HCT116 (cell line): ENCODE data around the gene STK32C. TPM values are rescaled to one million over a fixed set of nuclear protein-coding genes. Genes with fewer than 3 reads are reported as not detected.

Experiments used
- ATAC-seq: fragments of 200-7000 bp; cut with Tn5 transposase; 2 replicates; pipeline ENCODE4 v1.9.1; 2020; ENCODE audit warnings: mild to moderate bottlenecking, moderate library complexity
- BruUV-seq: library from RNA; stranded (reverse); fragments of 400-500 nt; replicated peaks from 2 replicates; lab custom pipeline; 2021; lab: Mats Ljungman, UMichigan
- CTCF ChIA-PET: fragments of 300-600 bp; sonication (Branson Sonifier 250); formaldehyde crosslinking; loops from one replicate; lab custom pipeline; 2021; ENCODE audit warnings: antibody characterized with exemption; lab: Charles Lee
- POLR2A ChIA-PET: fragments of 300-600, 350-600 bp; sonication (Branson Sonifier 250); formaldehyde crosslinking; loops from one replicate; lab custom pipeline; 2021; ENCODE audit warnings: antibody characterized with exemption; lab: Charles Lee
- RAD21 ChIA-PET, 2 experiments: fragments of 300-600 bp; sonication (Branson Sonifier 250); formaldehyde crosslinking; loops; one replicate each; lab custom pipeline; 2023; ENCODE audit warnings: low total read pairs in 2 of 2; ENCODE audit not compliant: uncharacterized antibody in 2 of 2, unreplicated experiment in 2 of 2, low non-redundant PET in 1 of 2; lab: Charles Lee
- DNase-seq: peaks from one replicate; pipeline ENCODE4 v3.0.0-alpha.2; 2010; ENCODE audit warnings: low read depth, low spot score
- H2AFZ ChIP-seq: fragments of 200-600 bp; shearing (Covaris generic), sonication (generic); 2 replicates; pipeline ENCODE4 v1.6.1; 2017; ENCODE audit warnings: low read depth, mixed run types, mixed read lengths, antibody characterized with exemption, low read length; ENCODE audit not compliant: poor library complexity, severe bottlenecking
- H3K27ac ChIP-seq: 2 replicates; pipeline ENCODE4 v1.5.1; 2012; ENCODE audit warnings: low read depth, low read length
- H3K27me3 ChIP-seq: fragments of 200-600 bp; sonication (generic); 2 replicates; pipeline ENCODE4 v1.6.1; 2016; ENCODE audit warnings: mixed run types, low read length, mixed read lengths; ENCODE audit not compliant: insufficient read depth
- H3K36me3 ChIP-seq, 2 experiments: fragments of 200-500 bp in 1 of 2; fragments of 200-600 bp in 1 of 2; sonication (Bioruptor generic) in 1 of 2; sonication (generic) in 1 of 2; 2 replicates each; pipeline versions ENCODE4 v1.5.1 to v1.6.1; 2014 to 2016; ENCODE audit warnings: low read length in 2 of 2, inconsistent platforms in 1 of 2, mixed read lengths in 1 of 2, mixed run types in 1 of 2; ENCODE audit not compliant: insufficient read depth in 2 of 2, control insufficient read depth in 1 of 2
- H3K4me1 ChIP-seq, 2 experiments: fragments of 200-600 bp in 1 of 2; sonication (generic) in 1 of 2; 2 replicates each; pipeline versions ENCODE4 v1.5.1 to v1.6.1; 2012 to 2017; ENCODE audit warnings: low read length in 2 of 2, inconsistent platforms in 1 of 2, mild to moderate bottlenecking in 1 of 2, mixed read lengths in 1 of 2, mixed run types in 1 of 2, moderate library complexity in 1 of 2; ENCODE audit not compliant: insufficient read depth in 2 of 2, control insufficient read depth in 1 of 2
- H3K4me2 ChIP-seq: fragments of 200-600 bp; sonication (generic); 2 replicates; pipeline ENCODE4 v1.6.1; 2017; ENCODE audit warnings: mixed run types, low read length, mixed read lengths
- H3K4me3 ChIP-seq, 2 experiments: fragments of 200-600 bp in 1 of 2; sonication (generic) in 1 of 2; replicated peaks in 1 of 2; 2 replicates each; pipeline ENCODE4 v1.5.1; 2011 to 2016; ENCODE audit warnings: low read length in 2 of 2, control low read depth in 1 of 2, low read depth in 1 of 2, mild to moderate bottlenecking in 1 of 2, mixed read lengths in 1 of 2, mixed run types in 1 of 2
- H3K79me2 ChIP-seq: fragments of 200-600 bp; sonication (generic); 2 replicates; pipeline ENCODE4 v1.6.1; 2017; ENCODE audit warnings: mild to moderate bottlenecking, mixed run types, low read length, moderate library complexity, mixed read lengths; ENCODE audit not compliant: insufficient read depth
- H3K9ac ChIP-seq: fragments of 200-600 bp; sonication (generic); 2 replicates; pipeline ENCODE4 v1.6.1; 2016; ENCODE audit warnings: low read length, mixed read lengths
- H3K9me2 ChIP-seq: fragments of 200-600 bp; sonication (generic), shearing (Covaris generic); 2 replicates; pipeline ENCODE4 v1.6.1; 2017; ENCODE audit warnings: mixed run types, mild to moderate bottlenecking, moderate library complexity; ENCODE audit not compliant: insufficient read depth
- H3K9me3 ChIP-seq, 2 experiments: fragments of 200-500 bp in 1 of 2; fragments of 200-600 bp in 1 of 2; sonication (Bioruptor generic) in 1 of 2; sonication (generic) in 1 of 2; 2 replicates each; pipeline ENCODE4 v1.6.1; 2014 to 2017; ENCODE audit warnings: low read length in 2 of 2, mixed read lengths in 2 of 2, inconsistent platforms in 1 of 2, low read depth in 1 of 2, mild to moderate bottlenecking in 1 of 2, mixed run types in 1 of 2, moderate library complexity in 1 of 2; ENCODE audit not compliant: control insufficient read depth in 1 of 2, insufficient read depth in 1 of 2
- H4K20me1 ChIP-seq: fragments of 200-600 bp; sonication (generic), shearing (Covaris generic); 2 replicates; pipeline ENCODE4 v1.6.1; 2017; ENCODE audit warnings: mixed run types, mild to moderate bottlenecking, moderate library complexity; ENCODE audit not compliant: insufficient read depth
- CBX3 ChIP-seq: IDR thresholded peaks from 2 replicates; pipeline ENCODE4 v1.6.1; 2012; ENCODE audit warnings: low read depth
- CEBPB ChIP-seq: IDR thresholded peaks from 2 replicates; pipeline ENCODE4 v1.6.1; 2012; ENCODE audit warnings: low read depth
- EZH2 ChIP-seq: fragments of 200-600 bp; sonication (generic); IDR thresholded peaks from 2 replicates; pipeline ENCODE4 v1.6.1; 2017; ENCODE audit warnings: antibody characterized with exemption, mixed run types
- JUND ChIP-seq: IDR thresholded peaks from 2 replicates; pipeline ENCODE4 v1.6.1; 2012
- POLR2AphosphoS5 ChIP-seq: IDR thresholded peaks from 2 replicates; pipeline ENCODE4 v1.6.1; 2011; ENCODE audit warnings: mild to moderate bottlenecking, low read depth, low read length, moderate library complexity
- ZFX ChIP-seq: fragments of 450-650 bp; IDR thresholded peaks from 2 replicates; pipeline ENCODE4 v1.6.1; 2017
- ZNF274 ChIP-seq: fragments of 200-500 bp; sonication (Bioruptor generic); IDR thresholded peaks from 2 replicates; pipeline ENCODE4 v1.6.1; 2014; ENCODE audit warnings: mild to moderate bottlenecking, low read depth, low read length, inconsistent platforms
- intact Hi-C: fragments of 100-400 bp; cut with micrococcal nuclease; formaldehyde crosslinking; loops from 2 replicates; pipeline ENCODE4 v1.10.0; 2022
- total RNA-seq: library from RNA; stranded (reverse); gene quantifications from one replicate; pipeline ENCODE4 v1.2.1, GENCODE V29; 2021; ENCODE audit not compliant: unreplicated experiment
- TF ChIP-seq, protein P1 (sequence below): IDR thresholded peaks from 2 replicates; pipeline ENCODE4 v1.6.1; 2012; ENCODE audit warnings: low read depth
- TF ChIP-seq, protein P2 (sequence below), 3 experiments: fragments of 200-600 bp in 1 of 3; sonication (generic) in 1 of 3; IDR thresholded peaks in 2 of 3; conservative IDR thresholded peaks in 1 of 3; 2 replicates each; pipeline ENCODE4 v1.5.1; 2012 to 2017; ENCODE audit warnings: low read depth in 2 of 3, low read length in 2 of 3, antibody characterized with exemption in 1 of 3, borderline replicate concordance in 1 of 3, control low read depth in 1 of 3, mild to moderate bottlenecking in 1 of 3, mixed read lengths in 1 of 3, mixed run types in 1 of 3, moderate library complexity in 1 of 3; ENCODE audit not compliant: insufficient read depth in 1 of 3

Gene STK32C
- total RNA-seq, 1 experiment from 2014 or later: 29.7 TPM

DNA sequence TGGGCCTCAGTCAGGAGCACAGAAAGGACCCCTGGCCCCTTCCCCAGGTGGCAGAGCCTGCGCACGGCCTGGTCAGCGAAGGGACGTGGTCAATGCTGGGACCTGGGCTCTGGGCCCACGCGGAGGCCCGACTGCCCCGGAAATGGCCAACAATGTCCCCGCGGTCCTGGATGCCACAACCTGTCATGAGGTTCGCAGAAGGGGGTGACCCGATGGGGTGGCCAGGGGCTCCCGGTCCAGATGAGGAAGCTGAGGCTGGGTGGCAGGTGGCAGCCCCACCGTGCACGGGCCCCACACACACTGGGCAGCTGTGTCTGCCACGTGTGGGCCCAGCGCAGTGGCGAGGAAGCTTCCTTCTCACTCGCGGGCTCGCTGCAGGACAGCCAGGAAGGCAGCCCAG, 71.6 kb downstream of the STK32C start:
- BruUV-seq: no TSS peak
- H3K4me2 ChIP-seq: no peak overlapping the region
- CTCF ChIA-PET: no interaction called here
- no peak overlapping the region for H2AFZ ChIP-seq
- ATAC-seq (no peak), DNase-seq (no peak)
- H3K9me2 ChIP-seq: no peaks in the 10 kb centered on the region
- H3K27ac ChIP-seq: no peak overlapping the region
- H3K4me3 ChIP-seq: no peak overlapping the region
- no peaks in the 10 kb centered on the region for H4K20me1 ChIP-seq
- no peaks in the 10 kb centered on the region for H3K27me3 ChIP-seq
- intact Hi-C loops: no loop called here
- TF ChIP-seq CBX3 (no peak), JUND (no peak), CEBPB (no peak), POLR2AphosphoS5 (no peak), ZNF274 (no peak), EZH2 (no peak), ZFX (no peak)
- TF ChIP-seq, protein P1, sequence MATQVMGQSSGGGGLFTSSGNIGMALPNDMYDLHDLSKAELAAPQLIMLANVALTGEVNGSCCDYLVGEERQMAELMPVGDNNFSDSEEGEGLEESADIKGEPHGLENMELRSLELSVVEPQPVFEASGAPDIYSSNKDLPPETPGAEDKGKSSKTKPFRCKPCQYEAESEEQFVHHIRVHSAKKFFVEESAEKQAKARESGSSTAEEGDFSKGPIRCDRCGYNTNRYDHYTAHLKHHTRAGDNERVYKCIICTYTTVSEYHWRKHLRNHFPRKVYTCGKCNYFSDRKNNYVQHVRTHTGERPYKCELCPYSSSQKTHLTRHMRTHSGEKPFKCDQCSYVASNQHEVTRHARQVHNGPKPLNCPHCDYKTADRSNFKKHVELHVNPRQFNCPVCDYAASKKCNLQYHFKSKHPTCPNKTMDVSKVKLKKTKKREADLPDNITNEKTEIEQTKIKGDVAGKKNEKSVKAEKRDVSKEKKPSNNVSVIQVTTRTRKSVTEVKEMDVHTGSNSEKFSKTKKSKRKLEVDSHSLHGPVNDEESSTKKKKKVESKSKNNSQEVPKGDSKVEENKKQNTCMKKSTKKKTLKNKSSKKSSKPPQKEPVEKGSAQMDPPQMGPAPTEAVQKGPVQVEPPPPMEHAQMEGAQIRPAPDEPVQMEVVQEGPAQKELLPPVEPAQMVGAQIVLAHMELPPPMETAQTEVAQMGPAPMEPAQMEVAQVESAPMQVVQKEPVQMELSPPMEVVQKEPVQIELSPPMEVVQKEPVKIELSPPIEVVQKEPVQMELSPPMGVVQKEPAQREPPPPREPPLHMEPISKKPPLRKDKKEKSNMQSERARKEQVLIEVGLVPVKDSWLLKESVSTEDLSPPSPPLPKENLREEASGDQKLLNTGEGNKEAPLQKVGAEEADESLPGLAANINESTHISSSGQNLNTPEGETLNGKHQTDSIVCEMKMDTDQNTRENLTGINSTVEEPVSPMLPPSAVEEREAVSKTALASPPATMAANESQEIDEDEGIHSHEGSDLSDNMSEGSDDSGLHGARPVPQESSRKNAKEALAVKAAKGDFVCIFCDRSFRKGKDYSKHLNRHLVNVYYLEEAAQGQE: no peak
- TF ChIP-seq, protein P2, sequence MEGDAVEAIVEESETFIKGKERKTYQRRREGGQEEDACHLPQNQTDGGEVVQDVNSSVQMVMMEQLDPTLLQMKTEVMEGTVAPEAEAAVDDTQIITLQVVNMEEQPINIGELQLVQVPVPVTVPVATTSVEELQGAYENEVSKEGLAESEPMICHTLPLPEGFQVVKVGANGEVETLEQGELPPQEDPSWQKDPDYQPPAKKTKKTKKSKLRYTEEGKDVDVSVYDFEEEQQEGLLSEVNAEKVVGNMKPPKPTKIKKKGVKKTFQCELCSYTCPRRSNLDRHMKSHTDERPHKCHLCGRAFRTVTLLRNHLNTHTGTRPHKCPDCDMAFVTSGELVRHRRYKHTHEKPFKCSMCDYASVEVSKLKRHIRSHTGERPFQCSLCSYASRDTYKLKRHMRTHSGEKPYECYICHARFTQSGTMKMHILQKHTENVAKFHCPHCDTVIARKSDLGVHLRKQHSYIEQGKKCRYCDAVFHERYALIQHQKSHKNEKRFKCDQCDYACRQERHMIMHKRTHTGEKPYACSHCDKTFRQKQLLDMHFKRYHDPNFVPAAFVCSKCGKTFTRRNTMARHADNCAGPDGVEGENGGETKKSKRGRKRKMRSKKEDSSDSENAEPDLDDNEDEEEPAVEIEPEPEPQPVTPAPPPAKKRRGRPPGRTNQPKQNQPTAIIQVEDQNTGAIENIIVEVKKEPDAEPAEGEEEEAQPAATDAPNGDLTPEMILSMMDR (IDR thresholded peaks at IDR 0.05 in 2 of 3, conservative IDR thresholded peaks at IDR 0.05 in 1 of 3; ENCODE audit: borderline replicate concordance in 1 of 3, insufficient read depth in 1 of 3, low read depth in 2 of 3, low read length in 2 of 3): no peak
- POLR2A ChIA-PET: no interaction called here
- H3K9ac ChIP-seq: no peak overlapping the region
- H3K4me1 ChIP-seq: no peaks in the 10 kb centered on the region
- H3K79me2 ChIP-seq: no peaks in the 10 kb centered on the region
- no peaks in the 10 kb centered on the region for H3K9me3 ChIP-seq
- RAD21 ChIA-PET: no interaction called here
- H3K36me3 ChIP-seq: no peaks in the 10 kb centered on the region
